ENCODE data around the gene PCBP3.

Gene PCBP3

DNA sequence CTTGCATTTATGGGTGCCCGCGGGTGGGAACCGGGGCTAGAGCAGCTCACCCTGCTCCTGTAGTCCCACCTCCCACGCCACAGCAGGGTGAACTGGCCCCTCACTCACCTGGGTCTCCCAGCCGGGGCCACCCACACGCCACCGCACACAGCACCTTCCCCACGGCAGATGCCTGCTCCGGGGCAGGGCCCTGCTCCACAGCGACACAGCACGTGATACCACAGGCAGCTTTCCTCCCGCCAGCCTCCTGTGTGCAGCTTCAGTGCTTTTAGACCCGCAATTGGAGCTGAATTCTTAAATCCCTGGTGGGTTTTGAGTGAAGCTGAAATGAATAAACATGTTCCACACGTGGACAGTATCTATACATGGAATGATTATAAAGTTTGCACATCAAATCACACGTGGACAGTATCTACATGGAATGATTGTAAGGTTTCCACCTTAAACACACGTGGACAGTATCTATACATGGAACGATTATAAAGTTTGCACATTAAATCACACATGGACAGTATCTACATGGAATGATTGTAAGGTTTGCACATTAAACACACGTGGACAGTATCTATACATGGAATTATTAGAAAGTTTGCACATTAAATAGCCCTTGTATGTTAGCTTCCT lies 245.0 kb downstream of the PCBP3 start:
- Histone ChIP-seq H3K9me2 (replicated peaks; ENCODE audit: insufficient read depth, low read length) (no peaks in the 10 kb centered on the region), H3K79me2 (ENCODE audit: insufficient read depth, low read length) (no peaks in the 10 kb centered on the region), H3K4me2 (ENCODE audit: low read depth, low read length, poor library complexity, severe bottlenecking) (no peak overlapping the region), H3K27ac (ENCODE audit: low read depth, low read length) (no peak overlapping the region), H4K20me1 (ENCODE audit: low read depth, low read length) (no peaks in the 10 kb centered on the region), H3F3A (ENCODE audit: insufficient read depth) (no peaks in the 10 kb centered on the region), H3K9ac (ENCODE audit: low read length) (no peak overlapping the region), H3K36me3 (ENCODE audit: low read length) (no peaks in the 10 kb centered on the region), H2AFZ (ENCODE audit: low read depth, low read length, severe bottlenecking) (no peak overlapping the region), H3K27me3 (ENCODE audit: low read length) (no peaks in the 10 kb centered on the region), H3K9me3 (ENCODE audit: insufficient read depth, low read length) (no peaks in the 10 kb centered on the region), H3K4me3 (ENCODE audit: insufficient read depth, low read length, poor library complexity, severe bottlenecking) (no peak overlapping the region)
- TF ChIP-seq EZH2phosphoT487 (conservative IDR thresholded peaks at IDR 0.05; ENCODE audit: low read length) (no peak), CTCF (IDR thresholded peaks at IDR 0.05; ENCODE audit: insufficient read depth, low read length, poor library complexity, severe bottlenecking) (no peak)

DNA sequence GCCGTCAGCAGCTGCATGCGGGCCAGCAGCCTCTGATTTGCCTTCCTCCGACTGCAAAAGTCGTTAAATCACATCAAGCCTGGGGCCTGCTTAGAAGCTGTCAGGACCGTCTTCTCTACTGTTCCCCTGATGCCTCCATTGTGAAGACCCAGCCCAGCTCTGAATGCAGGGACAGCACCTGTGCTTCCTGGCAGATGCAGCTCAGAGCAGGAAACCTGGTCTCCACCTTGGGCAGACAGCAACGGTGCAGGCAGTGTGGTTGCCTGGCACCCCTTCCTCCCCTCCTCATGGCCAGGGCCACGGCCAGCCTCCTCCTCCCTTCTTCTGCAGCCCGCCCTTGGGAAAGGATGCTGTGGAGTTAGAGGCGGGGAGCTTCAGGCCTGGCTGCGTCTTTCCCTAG lies 245.7 kb downstream of the PCBP3 start:
- H3K4me2 ChIP-seq (ENCODE audit: low read depth, low read length, poor library complexity, severe bottlenecking), result no peak overlapping the region
- no peaks in the 10 kb centered on the region for H3K36me3 ChIP-seq (ENCODE audit: low read length)
- H3K79me2 ChIP-seq (ENCODE audit: insufficient read depth, low read length), result no peaks in the 10 kb centered on the region
- no peak overlapping the region for H3K4me3 ChIP-seq (ENCODE audit: insufficient read depth, low read length, poor library complexity, severe bottlenecking)
- no peaks in the 10 kb centered on the region for H3K9me2 ChIP-seq (replicated peaks; ENCODE audit: insufficient read depth, low read length)
- H3F3A ChIP-seq (ENCODE audit: insufficient read depth), result no peaks in the 10 kb centered on the region
- no peak overlapping the region for H3K27ac ChIP-seq (ENCODE audit: low read depth, low read length)
- no peaks in the 10 kb centered on the region for H3K9me3 ChIP-seq (ENCODE audit: insufficient read depth, low read length)
- H4K20me1 ChIP-seq (ENCODE audit: low read depth, low read length), result no peaks in the 10 kb centered on the region
- no peak for TF ChIP-seq EZH2phosphoT487 (conservative IDR thresholded peaks at IDR 0.05; ENCODE audit: low read length)
- no peak for TF ChIP-seq CTCF (IDR thresholded peaks at IDR 0.05; ENCODE audit: insufficient read depth, low read length, poor library complexity, severe bottlenecking)
- H2AFZ ChIP-seq (ENCODE audit: low read depth, low read length, severe bottlenecking), result no peak overlapping the region
- H3K27me3 ChIP-seq (ENCODE audit: low read length), result no peaks in the 10 kb centered on the region
- no peak overlapping the region for H3K9ac ChIP-seq (ENCODE audit: low read length)

GRCh38 chr21:45889961-45890360 lies 246.4 kb downstream of the PCBP3 start:
- Histone ChIP-seq H3K27ac (ENCODE audit: low read depth, low read length) (no peak overlapping the region), H3K9me2 (replicated peaks; ENCODE audit: insufficient read depth, low read length) (no peaks in the 10 kb centered on the region), H3K4me3 (ENCODE audit: insufficient read depth, low read length, poor library complexity, severe bottlenecking) (no peak overlapping the region), H3F3A (ENCODE audit: insufficient read depth) (no peaks in the 10 kb centered on the region), H3K79me2 (ENCODE audit: insufficient read depth, low read length) (no peaks in the 10 kb centered on the region), H3K9me3 (ENCODE audit: insufficient read depth, low read length) (no peaks in the 10 kb centered on the region), H3K36me3 (ENCODE audit: low read length) (no peaks in the 10 kb centered on the region), H3K27me3 (ENCODE audit: low read length) (no peaks in the 10 kb centered on the region), H2AFZ (ENCODE audit: low read depth, low read length, severe bottlenecking) (no peak overlapping the region), H3K4me2 (ENCODE audit: low read depth, low read length, poor library complexity, severe bottlenecking) (no peak overlapping the region), H3K9ac (ENCODE audit: low read length) (no peak overlapping the region), H4K20me1 (ENCODE audit: low read depth, low read length) (no peaks in the 10 kb centered on the region)
- TF ChIP-seq EZH2phosphoT487 (conservative IDR thresholded peaks at IDR 0.05; ENCODE audit: low read length), result no peak
- no peak for TF ChIP-seq CTCF (IDR thresholded peaks at IDR 0.05; ENCODE audit: insufficient read depth, low read length, poor library complexity, severe bottlenecking)

All from SU-DHL-6 (cell line).